ENCODE data around the gene CDH23. TPM values are rescaled to one million over a fixed set of nuclear protein-coding genes. Genes with fewer than 3 reads are reported as not detected.

The CDH23 gene
- total RNA-seq, 1 experiment from 2014 or later: 7.8 TPM

DNA sequence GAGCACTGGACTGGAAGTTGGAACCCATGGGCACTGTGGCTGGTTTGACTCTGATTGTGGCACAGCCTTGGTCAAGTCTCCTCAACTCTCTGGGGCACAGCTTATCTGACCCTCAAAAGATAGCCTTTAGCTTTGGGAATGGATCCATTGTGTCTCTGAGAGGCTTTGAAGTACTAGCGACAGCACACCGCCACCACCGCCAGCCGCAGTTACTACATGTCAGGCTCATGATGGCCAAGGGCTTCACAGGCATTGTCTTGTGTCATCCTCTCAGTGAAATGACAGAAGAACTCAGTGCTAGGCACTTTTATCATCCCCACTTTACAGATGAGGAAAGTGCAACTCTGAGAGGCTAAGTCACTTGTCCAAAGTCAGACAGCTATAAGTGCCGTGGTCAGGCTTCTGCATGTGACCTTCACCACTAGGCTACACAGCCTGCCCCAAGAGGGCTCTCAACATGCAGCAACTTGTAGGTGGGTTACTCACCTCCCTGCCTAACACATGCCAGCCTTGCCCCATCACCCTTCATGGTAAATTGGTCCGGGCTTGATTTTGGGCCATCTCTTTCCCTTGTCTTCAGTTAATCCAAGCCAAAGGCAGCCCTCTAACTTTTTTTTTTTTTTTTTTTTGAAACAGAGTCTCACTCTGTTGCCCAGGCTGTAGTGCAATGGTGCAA, 278.7 kb downstream of the CDH23 start:
- POLR2A ChIA-PET (ENCODE audit: unreplicated experiment): no interaction called here
- no TSS peak for BruUV-seq (replicated peaks)
- no peaks in the 10 kb centered on the region for H4K20me1 ChIP-seq (ENCODE audit: insufficient read depth)
- TF ChIP-seq, protein P1, sequence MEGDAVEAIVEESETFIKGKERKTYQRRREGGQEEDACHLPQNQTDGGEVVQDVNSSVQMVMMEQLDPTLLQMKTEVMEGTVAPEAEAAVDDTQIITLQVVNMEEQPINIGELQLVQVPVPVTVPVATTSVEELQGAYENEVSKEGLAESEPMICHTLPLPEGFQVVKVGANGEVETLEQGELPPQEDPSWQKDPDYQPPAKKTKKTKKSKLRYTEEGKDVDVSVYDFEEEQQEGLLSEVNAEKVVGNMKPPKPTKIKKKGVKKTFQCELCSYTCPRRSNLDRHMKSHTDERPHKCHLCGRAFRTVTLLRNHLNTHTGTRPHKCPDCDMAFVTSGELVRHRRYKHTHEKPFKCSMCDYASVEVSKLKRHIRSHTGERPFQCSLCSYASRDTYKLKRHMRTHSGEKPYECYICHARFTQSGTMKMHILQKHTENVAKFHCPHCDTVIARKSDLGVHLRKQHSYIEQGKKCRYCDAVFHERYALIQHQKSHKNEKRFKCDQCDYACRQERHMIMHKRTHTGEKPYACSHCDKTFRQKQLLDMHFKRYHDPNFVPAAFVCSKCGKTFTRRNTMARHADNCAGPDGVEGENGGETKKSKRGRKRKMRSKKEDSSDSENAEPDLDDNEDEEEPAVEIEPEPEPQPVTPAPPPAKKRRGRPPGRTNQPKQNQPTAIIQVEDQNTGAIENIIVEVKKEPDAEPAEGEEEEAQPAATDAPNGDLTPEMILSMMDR (conservative IDR thresholded peaks at IDR 0.05): no peak
- no peak for TF ChIP-seq EZH2 (IDR thresholded peaks at IDR 0.05; ENCODE audit: low read depth)
- H3K4me2 ChIP-seq: no peak overlapping the region
- no peak for DNase-seq
- CTCF ChIA-PET: interaction anchor here (0.5 to 0.6 kb wide), 3 partner anchors 18 to 1610 kb away, joined by 3 to 10 read pairs (median 5); no protein-coding TSS in a partner anchor
- no peaks in the 10 kb centered on the region for H3K9me2 ChIP-seq (ENCODE audit: insufficient read depth)
- H2AFZ ChIP-seq: no peak overlapping the region
- no peaks in the 10 kb centered on the region for H3K27me3 ChIP-seq (ENCODE audit: insufficient read depth, low read depth)
- no peaks in the 10 kb centered on the region for H3K4me1 ChIP-seq (replicated peaks; ENCODE audit: insufficient read depth)
- no peaks in the 10 kb centered on the region for H3K9me3 ChIP-seq (ENCODE audit: insufficient read depth, low read depth)
- no peaks in the 10 kb centered on the region for H3K36me3 ChIP-seq (ENCODE audit: low read depth)
- intact Hi-C loops (cut with micrococcal nuclease; ENCODE audit: unreplicated experiment): no loop called here
- H3K4me3 ChIP-seq: no peak overlapping the region
- H3K79me2 ChIP-seq (ENCODE audit: low read depth): no peaks in the 10 kb centered on the region
- no peaks in the 10 kb centered on the region for H3F3A ChIP-seq (ENCODE audit: insufficient read depth, low read depth)
- no peak overlapping the region for H3K27ac ChIP-seq

DNA sequence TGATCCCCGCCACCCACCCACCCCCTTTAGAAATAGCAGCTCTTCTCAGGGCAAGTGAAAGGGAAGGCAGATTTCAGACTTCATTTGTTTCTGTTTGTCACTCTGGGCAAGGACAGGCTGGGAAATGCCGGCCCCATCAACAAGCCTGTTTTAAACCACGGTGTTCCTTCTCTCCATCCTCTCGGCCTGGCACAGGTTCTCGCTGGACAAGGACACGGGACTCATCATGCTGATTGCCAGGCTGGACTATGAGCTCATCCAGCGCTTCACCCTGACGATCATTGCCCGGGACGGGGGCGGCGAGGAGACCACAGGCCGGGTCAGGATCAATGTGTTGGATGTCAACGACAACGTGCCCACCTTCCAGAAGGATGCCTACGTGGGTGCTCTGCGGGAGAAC, 280.5 kb downstream of the CDH23 start:
- no peak for TF ChIP-seq EZH2 (IDR thresholded peaks at IDR 0.05; ENCODE audit: low read depth)
- TF ChIP-seq, protein P1 (conservative IDR thresholded peaks at IDR 0.05): no peak
- Histone ChIP-seq H3K4me1 (replicated peaks; ENCODE audit: insufficient read depth) (no peaks in the 10 kb centered on the region), H3K27me3 (ENCODE audit: insufficient read depth, low read depth) (no peaks in the 10 kb centered on the region), H4K20me1 (ENCODE audit: insufficient read depth) (no peaks in the 10 kb centered on the region), H3K9me3 (ENCODE audit: insufficient read depth, low read depth) (no peaks in the 10 kb centered on the region), H3K79me2 (ENCODE audit: low read depth) (no peaks in the 10 kb centered on the region), H3K4me3 (no peak overlapping the region), H3K9me2 (ENCODE audit: insufficient read depth) (no peaks in the 10 kb centered on the region), H2AFZ (no peak overlapping the region), H3K4me2 (no peak overlapping the region), H3F3A (ENCODE audit: insufficient read depth, low read depth) (no peaks in the 10 kb centered on the region), H3K36me3 (ENCODE audit: low read depth) (no peaks in the 10 kb centered on the region), H3K27ac (no peak overlapping the region)
- intact Hi-C loops (cut with micrococcal nuclease; ENCODE audit: unreplicated experiment): no loop called here
- BruUV-seq (replicated peaks): no TSS peak
- POLR2A ChIA-PET (ENCODE audit: unreplicated experiment): no interaction called here
- no peak for DNase-seq
- CTCF ChIA-PET: no interaction called here

DNA sequence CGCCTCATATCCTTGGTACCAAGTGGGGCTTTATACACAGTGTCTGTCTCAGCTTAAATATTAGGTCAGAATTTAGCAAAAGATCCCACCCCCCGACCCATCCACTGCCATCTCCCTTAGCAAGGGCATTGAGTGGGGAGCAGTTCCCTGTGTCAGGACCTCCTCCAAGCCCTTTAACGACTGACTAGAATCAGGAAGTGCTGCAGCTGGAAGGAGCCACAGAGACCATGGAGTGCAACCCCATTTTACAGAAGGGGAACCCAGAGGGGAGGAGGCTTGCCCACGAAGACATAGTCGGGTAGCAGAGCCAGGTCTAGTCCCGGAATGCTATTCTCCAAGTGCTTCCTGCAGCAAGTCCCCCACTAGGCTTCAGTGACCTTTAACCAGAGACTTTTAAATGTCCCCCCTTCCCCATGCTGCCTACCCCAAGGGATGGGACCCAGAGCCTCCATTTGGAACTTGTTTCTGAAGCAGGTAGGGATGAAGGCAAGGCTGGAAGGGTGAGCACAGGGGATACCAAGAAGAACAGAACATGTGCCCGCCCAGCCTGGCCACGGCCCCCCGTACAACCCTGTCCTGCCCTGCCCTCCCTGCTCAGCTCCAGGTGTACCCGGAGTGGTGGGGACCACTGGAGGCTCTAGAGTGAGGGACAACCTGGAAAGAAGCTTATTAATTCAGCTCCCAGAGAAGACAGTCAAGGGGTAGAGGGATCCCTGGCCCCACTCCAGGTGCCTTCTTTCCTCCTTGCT, 281.5 kb downstream of the CDH23 start:
- Histone ChIP-seq H3F3A (ENCODE audit: insufficient read depth, low read depth) (no peaks in the 10 kb centered on the region), H3K4me1 (replicated peaks; ENCODE audit: insufficient read depth) (no peaks in the 10 kb centered on the region), H3K79me2 (ENCODE audit: low read depth) (no peaks in the 10 kb centered on the region), H2AFZ (no peak overlapping the region), H3K4me2 (no peak overlapping the region), H3K9me3 (ENCODE audit: insufficient read depth, low read depth) (no peaks in the 10 kb centered on the region), H4K20me1 (ENCODE audit: insufficient read depth) (no peaks in the 10 kb centered on the region), H3K36me3 (ENCODE audit: low read depth) (no peaks in the 10 kb centered on the region), H3K27me3 (ENCODE audit: insufficient read depth, low read depth) (no peaks in the 10 kb centered on the region), H3K9me2 (ENCODE audit: insufficient read depth) (no peaks in the 10 kb centered on the region), H3K4me3 (no peak overlapping the region), H3K27ac (no peak overlapping the region)
- CTCF ChIA-PET: no interaction called here
- BruUV-seq (replicated peaks): no TSS peak
- DNase-seq: no peak
- intact Hi-C loops (cut with micrococcal nuclease; ENCODE audit: unreplicated experiment): no loop called here
- TF ChIP-seq, protein P1 (conservative IDR thresholded peaks at IDR 0.05): no peak
- no peak for TF ChIP-seq EZH2 (IDR thresholded peaks at IDR 0.05; ENCODE audit: low read depth)
- POLR2A ChIA-PET (ENCODE audit: unreplicated experiment): no interaction called here
